Astrocyte of the cerebellum (primary cell): ENCODE data around the gene PRDM8.

Source experiments
- DNase-seq: peaks from one replicate; pipeline ENCODE4 v3.0.0-alpha.2; 2011; ENCODE audit warnings: low read depth
- H3K4me3 ChIP-seq: 2 replicates; pipeline ENCODE4 v1.5.1; 2011; ENCODE audit warnings: mild to moderate bottlenecking, low read depth, low read length, moderate library complexity
- CTCF ChIP-seq: IDR thresholded peaks from 2 replicates; pipeline ENCODE4 v1.5.1; 2012; ENCODE audit warnings: low read length, low read depth, moderate library complexity, mild to moderate bottlenecking; ENCODE audit errors: missing control alignments
- in situ Hi-C: cut with HindIII; loops from 2 replicates; pipeline ENCODE4 v1.10.0; 2017; ENCODE audit warnings: low sequenced_read_pairs

Gene PRDM8

DNA sequence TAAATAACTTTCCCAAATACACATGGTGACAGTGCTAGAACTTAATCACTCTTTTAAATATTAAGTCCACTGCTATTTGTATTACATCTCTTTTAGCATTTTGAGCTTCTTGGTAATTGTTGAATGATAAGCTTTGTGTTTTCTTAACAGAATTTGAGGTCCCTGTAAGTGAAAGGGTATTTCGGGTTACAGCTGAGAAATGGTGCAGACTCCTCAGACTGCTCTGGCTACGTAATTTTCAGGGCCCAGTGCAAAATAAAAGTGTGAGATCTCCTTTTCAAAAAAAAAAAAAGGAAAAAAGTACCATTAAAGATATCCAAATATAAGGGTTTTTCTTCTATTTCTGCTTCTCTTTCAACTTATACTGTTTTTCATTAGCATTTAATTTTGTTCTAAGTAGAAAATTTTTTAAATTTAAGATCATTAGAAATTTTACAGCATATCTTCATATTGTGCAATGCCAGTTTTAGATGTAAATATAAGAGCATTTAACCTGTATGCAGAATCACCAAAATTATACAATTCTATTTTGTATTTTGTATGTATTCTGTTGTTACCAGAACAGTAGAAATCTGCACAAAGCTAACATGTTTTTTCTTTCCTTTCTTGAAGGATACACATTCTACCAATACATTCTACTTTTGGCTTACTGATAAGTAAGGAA, 35.5 kb downstream of the PRDM8 start:
- in situ Hi-C loops: no loop called here
- TF ChIP-seq CTCF: no peak
- DNase-seq: no peak
- H3K4me3 ChIP-seq: no peak overlapping the region

DNA sequence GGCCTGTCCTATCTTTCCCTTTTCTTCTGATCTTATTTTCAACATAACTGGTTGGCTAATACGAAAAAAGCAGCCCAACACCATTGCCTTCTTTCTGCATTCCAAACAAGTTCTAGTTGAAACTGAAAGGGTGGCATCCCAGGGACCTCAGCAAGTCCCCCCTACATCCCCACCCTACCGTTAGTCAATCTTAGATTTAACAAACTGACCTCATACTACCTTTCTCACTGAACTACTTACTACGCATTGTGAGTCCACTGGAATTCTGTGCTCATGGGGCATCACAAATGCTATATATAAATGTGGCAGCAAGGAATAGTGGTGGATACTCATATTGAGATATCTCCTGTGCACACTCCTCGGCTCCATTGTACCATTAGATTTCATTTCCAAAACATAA, 36.1 kb downstream of the PRDM8 start:
- in situ Hi-C loops: no loop called here
- no peak for TF ChIP-seq CTCF
- H3K4me3 ChIP-seq: no peak overlapping the region
- DNase-seq: no peak

DNA sequence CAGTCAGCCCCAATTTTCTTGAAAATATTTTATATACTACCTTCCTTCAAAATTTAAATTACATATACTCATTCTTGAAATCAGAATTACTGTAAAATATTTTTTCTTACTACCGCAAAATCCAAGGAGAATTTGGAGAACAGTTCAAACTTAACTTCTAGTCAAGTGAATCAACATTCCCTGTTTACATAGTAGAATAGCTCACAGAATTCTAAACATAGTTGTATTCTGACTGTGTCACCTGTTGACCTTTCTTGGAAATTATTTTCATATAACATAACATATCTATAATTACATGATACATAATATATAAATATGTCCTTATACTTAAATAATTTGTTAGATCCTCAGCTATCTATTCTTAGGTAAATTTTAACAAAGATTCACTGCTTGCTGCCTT, 38.1 kb downstream of the PRDM8 start:
- in situ Hi-C loops: no loop called here
- H3K4me3 ChIP-seq: no peak overlapping the region
- no peak for DNase-seq
- no peak for TF ChIP-seq CTCF

DNA sequence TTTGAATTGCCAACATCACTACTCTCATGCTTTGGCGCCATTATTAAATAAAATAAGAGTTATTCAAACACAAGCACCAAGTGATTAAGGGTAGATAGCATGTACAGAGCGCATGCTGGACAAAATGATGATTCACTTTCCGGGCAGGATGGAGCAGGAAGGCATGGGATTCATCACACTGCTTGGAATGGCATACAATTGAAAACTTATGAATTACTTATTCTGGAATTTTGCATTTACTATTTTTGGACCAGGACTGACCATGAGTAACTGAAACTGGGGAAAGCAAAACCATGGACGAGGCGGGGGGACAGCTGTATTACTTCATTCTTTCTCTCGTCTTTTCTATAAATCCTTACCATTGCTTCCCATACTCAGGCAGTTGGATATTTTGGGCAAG, 40.7 kb downstream of the PRDM8 start:
- peak; percentile 78 for DNase-seq
- in situ Hi-C loops: no loop called here
- H3K4me3 ChIP-seq: no peak overlapping the region
- no peak for TF ChIP-seq CTCF

DNA sequence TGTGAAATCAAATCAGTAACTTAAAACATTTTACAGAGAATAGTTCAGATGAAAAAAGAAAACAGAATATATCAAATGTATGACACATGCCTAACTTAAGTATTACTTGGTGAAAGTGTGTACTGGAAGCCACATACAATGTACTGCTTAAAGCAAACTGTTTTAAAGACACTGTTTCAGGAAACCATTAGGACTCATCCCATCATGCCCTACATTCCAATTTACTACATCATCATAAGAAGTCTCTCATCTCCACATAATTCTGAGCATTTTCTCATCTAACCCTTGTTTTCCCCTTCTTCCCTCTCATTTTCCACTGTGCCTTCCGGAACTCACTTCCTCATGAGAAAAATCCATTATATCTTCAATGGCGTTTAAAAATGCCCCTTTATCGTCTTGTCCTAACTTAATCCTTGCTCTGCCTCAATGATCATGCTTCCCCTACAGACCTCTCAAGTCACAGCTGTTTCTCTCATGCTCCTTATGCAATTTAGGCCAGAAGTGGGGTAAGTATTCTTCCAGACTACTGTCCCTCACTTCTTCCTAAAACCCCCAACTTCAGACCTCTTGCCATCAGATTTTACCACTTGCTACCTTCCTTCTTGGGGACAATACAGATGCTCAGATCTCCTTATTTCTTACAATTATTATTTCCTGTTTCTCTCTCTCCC, 42.3 kb downstream of the PRDM8 start:
- DNase-seq: no peak
- no peak overlapping the region for H3K4me3 ChIP-seq
- in situ Hi-C loops: no loop called here
- no peak for TF ChIP-seq CTCF

- in situ Hi-C loops: no loop called here
- no peak for DNase-seq
- no peak overlapping the region for H3K4me3 ChIP-seq
- no peak for TF ChIP-seq CTCF
These were observed 43.7 kb downstream of the PRDM8 start for GRCh38 chr4:80240976-80241375.
